Measurements from ENCODE around the gene R3HCC1L.

GRCh38 chr10:98128802-98129201, 5.7 kb upstream of the R3HCC1L start:
- TF ChIP-seq, protein P1, sequence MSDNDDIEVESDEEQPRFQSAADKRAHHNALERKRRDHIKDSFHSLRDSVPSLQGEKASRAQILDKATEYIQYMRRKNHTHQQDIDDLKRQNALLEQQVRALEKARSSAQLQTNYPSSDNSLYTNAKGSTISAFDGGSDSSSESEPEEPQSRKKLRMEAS (IDR thresholded peaks at IDR 0.05), result no peak
- TF ChIP-seq EP300 (IDR thresholded peaks at IDR 0.05; ENCODE audit: borderline replicate concordance), result no peak
- TF ChIP-seq ZBTB7A (IDR thresholded peaks at IDR 0.05; ENCODE audit: low read depth), result no peak
- no peak for TF ChIP-seq TCF12 (IDR thresholded peaks at IDR 0.05; ENCODE audit: low read depth)
- no peak for TF ChIP-seq YY1 (IDR thresholded peaks at IDR 0.05; ENCODE audit: low read depth)
- no peak for TF ChIP-seq FOXM1 (IDR thresholded peaks at IDR 0.05; ENCODE audit: borderline replicate concordance, low read depth)
- TF ChIP-seq USF1 (IDR thresholded peaks at IDR 0.05), result no peak
- TF ChIP-seq TAF1 (IDR thresholded peaks at IDR 0.05; ENCODE audit: low read depth), result no peak
- TF ChIP-seq RAD21 (IDR thresholded peaks at IDR 0.05; ENCODE audit: low read depth), result no peak
